Sigmoid colon (tissue), 7 donors: ENCODE measurements around the gene SLC3A2. TPM values are rescaled to one million over a fixed set of nuclear protein-coding genes. Genes with fewer than 3 reads are reported as not detected.

Experiments used
- DNase-seq: peaks from one replicate; pipeline ENCODE4 v3.0.0-alpha.2; 2019
- H3K27ac ChIP-seq, 4 donors: fragments of 200-600 bp; sonication (generic); one replicate each; pipeline ENCODE4 v1.5.1; 2016 to 2019; ENCODE audit warnings: mild to moderate bottlenecking in 1 of 4
- H3K27me3 ChIP-seq, 3 donors: fragments of 200-600 bp; sonication (generic); one replicate each; pipeline ENCODE4 v1.5.1; 2019; ENCODE audit warnings: mild to moderate bottlenecking in 1 of 3
- H3K36me3 ChIP-seq, 4 donors: fragments of 200-600 bp; sonication (generic); one replicate each; pipeline ENCODE4 v1.5.1; 2016 to 2019
- H3K4me1 ChIP-seq, 4 donors: fragments of 200-600 bp; sonication (generic); one replicate each; pipeline ENCODE4 v1.5.1; 2017 to 2019
- H3K4me3 ChIP-seq, 4 donors: fragments of 200-600 bp; sonication (generic); one replicate each; pipeline ENCODE4 v1.5.1; 2017 to 2019; ENCODE audit warnings: mild to moderate bottlenecking in 2 of 4, moderate library complexity in 1 of 4
- H3K9me3 ChIP-seq, 4 donors: fragments of 200-600 bp in 3 of 4; sonication (generic) in 3 of 4; one replicate each; pipeline versions ENCODE4 v1.5.1 to v1.6.1; 2013 to 2019
- EP300 ChIP-seq, 4 donors: sonication (generic); formaldehyde crosslinking; IDR thresholded peaks; one replicate each; pipeline ENCODE4 v1.6.1; 2017; ENCODE audit warnings: antibody characterized with exemption in 4 of 4
- POLR2A ChIP-seq, 2 donors: fragments of 450-650 bp; IDR thresholded peaks; one replicate each; pipeline ENCODE4 v1.6.1; 2016; ENCODE audit warnings: antibody characterized with exemption in 2 of 2, mild to moderate bottlenecking in 2 of 2, moderate library complexity in 2 of 2
- POLR2AphosphoS5 ChIP-seq, 4 donors: sonication (generic); formaldehyde crosslinking; IDR thresholded peaks; one replicate each; pipeline ENCODE4 v1.6.1; 2017; ENCODE audit warnings: antibody characterized with exemption in 4 of 4
- WGBS, 2 donors: extraction: QIAGEN DNeasy Blood & Tissue Kit; methylation state at CpG; one replicate each; pipeline ENCODE4 v1.1.7; 2013; 5-methylcytosine and 5-hydroxymethylcytosine counted together
- intact Hi-C: fragments of 100-400 bp; cut with DNase I; formaldehyde crosslinking; loops from one replicate; pipeline ENCODE4 v1.15.1; 2023
- polyA plus RNA-seq, 3 donors: library from polyadenylated mRNA; stranded (reverse); fragments of 200-250 nt; gene quantifications; one replicate each; pipeline ENCODE4 v1.2.3, GENCODE V29; 2013
- total RNA-seq, 4 donors: library from RNA; depleted of rRNA; stranded (reverse); fragments of >200 nt; gene quantifications; one replicate each; pipeline ENCODE4 v1.1.0, GENCODE V29; 2016
- TF ChIP-seq, protein P1 (sequence below), 4 experiments: fragments of 450-650 bp in 3 of 4; fragments of 200-600 bp in 1 of 4; IDR thresholded peaks; one replicate each; pipeline ENCODE4 v1.5.1; 2016 to 2019; ENCODE audit warnings: antibody characterized with exemption in 4 of 4, mild to moderate bottlenecking in 3 of 4, moderate library complexity in 2 of 4
- donor health status: healthy with polysubstance abuse.
- donor health status: Bipolar disorder and iron deficiency.
- donor health status: healthy.

The SLC3A2 gene
- total and polyA plus RNA-seq, 7 donors = 16.8 to 128 (median 47.9) TPM

DNA sequence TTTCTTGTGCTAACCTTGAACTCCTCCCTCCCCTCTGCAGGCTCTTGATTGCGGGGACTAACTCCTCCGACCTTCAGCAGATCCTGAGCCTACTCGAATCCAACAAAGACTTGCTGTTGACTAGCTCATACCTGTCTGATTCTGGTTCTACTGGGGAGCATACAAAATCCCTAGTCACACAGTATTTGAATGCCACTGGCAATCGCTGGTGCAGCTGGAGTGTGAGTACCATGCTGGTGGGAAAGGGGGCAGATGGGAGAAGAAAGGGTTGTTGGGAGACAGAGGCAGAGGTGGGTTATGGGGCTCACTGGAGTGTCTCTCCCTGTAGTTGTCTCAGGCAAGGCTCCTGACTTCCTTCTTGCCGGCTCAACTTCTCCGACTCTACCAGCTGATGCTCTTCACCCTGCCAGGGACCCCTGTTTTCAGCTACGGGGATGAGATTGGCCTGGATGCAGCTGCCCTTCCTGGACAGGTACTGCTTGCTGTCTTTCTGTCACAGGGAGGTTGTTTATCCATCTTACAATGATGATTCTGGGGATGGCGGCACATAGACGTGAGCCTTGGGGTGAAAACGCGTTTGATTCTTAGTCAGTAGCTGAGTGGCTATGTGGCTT lies 4.5 kb downstream of the SLC3A2 start:
- intact Hi-C loops = loop anchor here (10.0 kb wide), 1 partner anchor 490 kb away; no protein-coding TSS in a partner anchor
- DNase-seq = no peak
- H3K4me1 ChIP-seq = peaks cover 0 to 57% (median 38%) of the 10 kb centered on the region in 4 donors
- H3K27me3 ChIP-seq = no peaks in the 10 kb centered on the region
- 92 to 95% methylated on average over 11 of the region's 11 CpGs for WGBS, 2 donors
- H3K36me3 ChIP-seq = peaks cover 57 to 76% (median 68%) of the 10 kb centered on the region in 4 donors
- H3K9me3 ChIP-seq = no peaks in the 10 kb centered on the region
- no peak overlapping the region for H3K4me3 ChIP-seq
- peak overlapping the region in 1 of 4 donors; percentile 14 for H3K27ac ChIP-seq
- TF ChIP-seq POLR2AphosphoS5 (IDR thresholded peaks at IDR 0.05) (no peak), EP300 (IDR thresholded peaks at IDR 0.05) (no peak), POLR2A (IDR thresholded peaks at IDR 0.05) (no peak)
- TF ChIP-seq, protein P1, sequence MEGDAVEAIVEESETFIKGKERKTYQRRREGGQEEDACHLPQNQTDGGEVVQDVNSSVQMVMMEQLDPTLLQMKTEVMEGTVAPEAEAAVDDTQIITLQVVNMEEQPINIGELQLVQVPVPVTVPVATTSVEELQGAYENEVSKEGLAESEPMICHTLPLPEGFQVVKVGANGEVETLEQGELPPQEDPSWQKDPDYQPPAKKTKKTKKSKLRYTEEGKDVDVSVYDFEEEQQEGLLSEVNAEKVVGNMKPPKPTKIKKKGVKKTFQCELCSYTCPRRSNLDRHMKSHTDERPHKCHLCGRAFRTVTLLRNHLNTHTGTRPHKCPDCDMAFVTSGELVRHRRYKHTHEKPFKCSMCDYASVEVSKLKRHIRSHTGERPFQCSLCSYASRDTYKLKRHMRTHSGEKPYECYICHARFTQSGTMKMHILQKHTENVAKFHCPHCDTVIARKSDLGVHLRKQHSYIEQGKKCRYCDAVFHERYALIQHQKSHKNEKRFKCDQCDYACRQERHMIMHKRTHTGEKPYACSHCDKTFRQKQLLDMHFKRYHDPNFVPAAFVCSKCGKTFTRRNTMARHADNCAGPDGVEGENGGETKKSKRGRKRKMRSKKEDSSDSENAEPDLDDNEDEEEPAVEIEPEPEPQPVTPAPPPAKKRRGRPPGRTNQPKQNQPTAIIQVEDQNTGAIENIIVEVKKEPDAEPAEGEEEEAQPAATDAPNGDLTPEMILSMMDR (IDR thresholded peaks at IDR 0.05) = no peak

DNA sequence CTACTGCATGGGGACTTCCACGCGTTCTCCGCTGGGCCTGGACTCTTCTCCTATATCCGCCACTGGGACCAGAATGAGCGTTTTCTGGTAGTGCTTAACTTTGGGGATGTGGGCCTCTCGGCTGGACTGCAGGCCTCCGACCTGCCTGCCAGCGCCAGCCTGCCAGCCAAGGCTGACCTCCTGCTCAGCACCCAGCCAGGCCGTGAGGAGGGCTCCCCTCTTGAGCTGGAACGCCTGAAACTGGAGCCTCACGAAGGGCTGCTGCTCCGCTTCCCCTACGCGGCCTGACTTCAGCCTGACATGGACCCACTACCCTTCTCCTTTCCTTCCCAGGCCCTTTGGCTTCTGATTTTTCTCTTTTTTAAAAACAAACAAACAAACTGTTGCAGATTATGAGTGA lies 7.7 kb downstream of the SLC3A2 start:
- no peaks in the 10 kb centered on the region for H3K9me3 ChIP-seq
- WGBS, 2 donors = 93 to 94% methylated on average over 14 of the region's 14 CpGs
- no peak for DNase-seq
- intact Hi-C loops = loop anchor here (10.0 kb wide), 1 partner anchor 494 kb away; no protein-coding TSS in a partner anchor
- H3K27me3 ChIP-seq = no peaks in the 10 kb centered on the region
- H3K36me3 ChIP-seq = peaks cover 57 to 64% (median 60%) of the 10 kb centered on the region in 4 donors
- no peak overlapping the region for H3K4me3 ChIP-seq
- H3K27ac ChIP-seq = peak overlapping the region in 1 of 4 donors; percentile 26
- TF ChIP-seq POLR2AphosphoS5 (IDR thresholded peaks at IDR 0.05) = no peak
- TF ChIP-seq EP300 (IDR thresholded peaks at IDR 0.05) = no peak
- TF ChIP-seq POLR2A (IDR thresholded peaks at IDR 0.05) = no peak
- TF ChIP-seq, protein P1 (IDR thresholded peaks at IDR 0.05) = no peak
- H3K4me1 ChIP-seq = peaks cover 0 to 38% (median 22%) of the 10 kb centered on the region in 4 donors

DNA sequence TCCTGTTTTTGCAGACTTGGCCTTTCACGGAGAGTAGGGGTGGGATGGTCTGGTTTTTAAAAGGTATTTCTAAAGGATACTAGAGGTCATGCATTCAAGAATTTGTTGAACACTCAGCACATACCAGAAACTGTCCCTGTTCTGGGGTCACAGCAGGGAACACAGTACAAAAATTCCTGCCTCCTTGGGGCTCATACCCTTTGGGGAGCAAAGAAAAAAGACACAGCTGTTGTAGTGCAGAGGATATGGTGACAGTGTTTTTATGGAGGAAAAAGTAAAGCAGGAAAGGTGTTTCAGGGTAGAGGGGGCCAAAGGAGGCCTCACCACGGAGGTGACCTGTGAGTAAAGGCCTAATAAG lies 8.4 kb downstream of the SLC3A2 start:
- Histone ChIP-seq H3K27me3 (no peaks in the 10 kb centered on the region), H3K9me3 (no peaks in the 10 kb centered on the region), H3K27ac (peak overlapping the region in 1 of 4 donors; percentile 26), H3K4me3 (no peak overlapping the region), H3K36me3 (peaks cover 51 to 57% (median 54%) of the 10 kb centered on the region in 4 donors), H3K4me1 (peaks cover 0 to 31% (median 15%) of the 10 kb centered on the region in 4 donors)
- intact Hi-C loops = loop anchor here (10.0 kb wide), 1 partner anchor 494 kb away; no protein-coding TSS in a partner anchor
- WGBS, 2 donors = 64 to 66% methylated on average over 2 of the region's 2 CpGs
- DNase-seq = no peak
- no peak for TF ChIP-seq POLR2AphosphoS5 (IDR thresholded peaks at IDR 0.05)
- TF ChIP-seq, protein P1 (IDR thresholded peaks at IDR 0.05) = no peak
- TF ChIP-seq POLR2A (IDR thresholded peaks at IDR 0.05) = no peak
- TF ChIP-seq EP300 (IDR thresholded peaks at IDR 0.05) = no peak

DNA sequence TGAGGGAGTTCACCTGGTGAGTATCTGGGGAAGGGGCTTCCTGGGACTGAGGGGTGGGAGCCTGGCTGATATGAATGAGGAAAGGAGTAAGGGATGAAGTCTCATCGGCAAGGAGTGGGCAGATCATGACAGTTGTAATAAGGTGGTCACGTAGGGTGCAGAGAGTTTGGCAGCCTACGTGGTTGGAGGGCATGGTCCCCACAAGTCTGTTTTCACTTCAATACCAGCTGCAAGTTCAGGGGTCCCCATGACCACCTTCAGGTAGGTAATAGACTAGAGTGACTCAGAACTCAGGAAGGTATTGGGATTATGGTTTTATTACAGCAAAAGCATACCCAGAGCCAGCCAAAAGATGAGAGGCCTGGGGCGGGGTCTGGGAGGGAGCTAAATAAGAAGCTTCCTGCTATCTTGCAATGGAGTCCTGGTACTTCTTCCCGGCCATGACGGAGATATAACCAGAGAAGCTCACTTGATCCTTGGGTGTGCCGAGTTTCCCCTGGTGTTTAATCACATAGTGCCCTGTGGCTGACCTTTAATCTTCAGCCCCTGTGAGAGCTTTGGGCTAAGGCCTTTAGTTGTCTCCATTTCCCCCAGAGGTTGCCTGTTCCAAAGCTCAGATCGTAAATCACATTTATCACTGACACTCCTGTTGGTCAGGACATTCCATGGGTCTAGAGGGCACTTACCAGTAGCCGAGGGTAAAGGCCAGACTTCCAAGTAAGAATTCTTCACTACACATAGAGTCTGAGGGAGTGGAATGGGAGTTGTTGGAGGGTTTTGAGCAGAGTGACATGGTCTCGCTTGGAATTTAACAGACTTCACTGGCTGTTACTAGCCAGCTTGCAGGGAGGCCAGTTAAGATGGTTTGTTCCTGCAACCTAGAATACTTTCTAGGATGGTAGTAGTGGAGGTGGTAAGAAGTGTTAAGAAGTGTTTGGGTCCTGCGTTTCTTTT lies 9.1 kb downstream of the SLC3A2 start:
- H3K4me1 ChIP-seq = peaks cover 0 to 28% (median 11%) of the 10 kb centered on the region in 4 donors
- TF ChIP-seq POLR2AphosphoS5 (IDR thresholded peaks at IDR 0.05) = peak in 2 of 4 donors; percentile 34 to 39
- no peak for TF ChIP-seq EP300 (IDR thresholded peaks at IDR 0.05)
- H3K4me3 ChIP-seq = no peak overlapping the region
- intact Hi-C loops = loop anchor here (10.0 kb wide), 2 partner anchors 495 to 765 kb away; partner anchors contain the start of gene INCENP
- peaks cover 44 to 50% (median 49%) of the 10 kb centered on the region in 4 donors for H3K36me3 ChIP-seq
- no peaks in the 10 kb centered on the region for H3K27me3 ChIP-seq
- H3K9me3 ChIP-seq = no peaks in the 10 kb centered on the region
- DNase-seq = no peak
- WGBS, 2 donors = 48 to 73% methylated on average over 11 of the region's 11 CpGs
- peak overlapping the region in 1 of 4 donors; percentile 16 for H3K27ac ChIP-seq
